HG03064 (cell line): ENCODE results near the gene CDC42SE2.
A peak's percentile ranks its signal among the peaks of the same experiment; 100 is the strongest.
"Not testable (repeated sequence)": the region's sequence is repeated elsewhere in the genome, so short reads cannot be mapped to it uniquely, and the experiment has no call there.

Source experiments
- ATAC-seq: cut with Tn5 transposase; IDR thresholded peaks from one replicate; pipeline ENCODE4 v1.9.1; 2021; ENCODE audit warnings: low read depth; ENCODE audit not compliant: unreplicated experiment

Gene CDC42SE2

DNA sequence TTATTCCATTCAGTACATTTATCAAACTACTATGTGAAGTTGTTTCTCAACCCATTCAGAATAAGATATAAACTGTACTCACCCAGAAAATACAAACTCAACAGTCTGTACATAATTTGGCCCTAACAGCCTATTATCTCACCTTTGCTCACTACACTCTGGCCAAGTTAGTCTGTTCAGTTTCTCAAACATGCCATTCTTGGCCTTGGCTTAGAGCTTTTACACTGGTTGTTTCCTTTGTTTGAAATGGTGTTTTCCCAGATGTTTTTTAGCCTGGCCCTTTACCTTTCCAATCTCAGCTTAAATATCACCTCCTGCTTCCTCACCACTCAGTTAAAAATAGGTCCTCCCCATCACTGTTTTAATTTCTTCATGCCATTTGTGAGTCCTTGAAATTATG, 13.6 kb downstream of the CDC42SE2 start:
- ATAC-seq: no peak

DNA sequence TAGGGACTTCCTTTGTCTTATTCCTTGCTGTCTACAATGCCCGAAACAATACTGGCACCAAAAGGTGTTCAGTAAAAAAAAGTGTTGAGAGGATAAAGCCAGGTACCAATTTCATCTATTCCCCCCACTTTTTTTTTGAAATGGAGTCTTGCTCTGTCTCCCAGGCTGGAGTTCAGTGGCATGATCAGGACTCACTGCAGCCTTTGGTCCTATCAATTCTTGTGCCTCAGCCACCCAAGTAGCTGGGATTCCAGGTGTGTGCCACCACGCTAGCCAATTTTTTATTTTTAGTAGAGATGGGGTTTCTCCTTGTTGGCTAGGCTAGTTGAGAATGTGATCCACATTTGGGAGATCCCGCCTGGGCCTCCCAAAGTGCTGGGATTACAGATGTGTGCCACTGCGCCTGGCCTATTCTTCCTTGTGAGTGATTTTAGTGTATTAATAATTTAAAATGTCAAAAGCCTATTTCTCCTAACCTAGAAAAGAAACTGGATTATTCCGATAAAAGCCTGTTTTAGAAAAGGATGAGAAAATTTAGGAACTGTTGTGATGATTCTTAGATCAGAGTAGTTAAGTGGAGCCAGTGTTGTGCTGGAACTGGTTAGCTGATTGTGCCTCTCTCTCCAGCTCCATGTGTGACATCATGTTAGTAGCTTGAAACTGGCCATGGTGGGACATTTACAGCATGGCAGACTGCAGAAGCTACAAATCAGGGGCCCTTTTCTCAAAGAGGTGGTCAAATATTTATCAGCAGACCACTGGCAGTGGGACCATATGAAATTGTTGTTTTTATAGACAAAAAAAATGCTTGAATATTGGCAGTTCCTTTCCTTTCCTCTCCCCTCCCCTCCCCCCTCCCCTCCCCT, 14.3 kb downstream of the CDC42SE2 start:
- no peak for ATAC-seq

DNA sequence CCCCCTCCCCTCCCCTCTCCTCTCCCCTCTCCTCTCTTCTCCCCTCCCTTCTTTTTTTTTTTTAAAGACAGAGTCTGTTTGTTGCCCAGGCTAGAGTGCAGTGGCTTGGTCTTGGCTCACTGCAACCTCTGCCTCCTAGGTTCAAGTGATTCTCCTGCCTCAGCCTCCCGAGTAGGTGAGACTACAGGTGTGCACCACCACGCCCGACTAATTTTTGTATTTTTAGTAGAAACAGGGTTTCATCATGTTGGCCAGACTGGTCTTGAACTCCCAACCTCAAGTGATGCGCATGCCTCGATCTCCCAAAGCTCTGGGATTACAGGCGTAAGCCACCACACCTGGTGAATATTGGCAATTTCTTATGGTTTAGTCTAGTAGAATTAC, 14.9 kb downstream of the CDC42SE2 start:
- not testable (repeated sequence) for ATAC-seq

DNA sequence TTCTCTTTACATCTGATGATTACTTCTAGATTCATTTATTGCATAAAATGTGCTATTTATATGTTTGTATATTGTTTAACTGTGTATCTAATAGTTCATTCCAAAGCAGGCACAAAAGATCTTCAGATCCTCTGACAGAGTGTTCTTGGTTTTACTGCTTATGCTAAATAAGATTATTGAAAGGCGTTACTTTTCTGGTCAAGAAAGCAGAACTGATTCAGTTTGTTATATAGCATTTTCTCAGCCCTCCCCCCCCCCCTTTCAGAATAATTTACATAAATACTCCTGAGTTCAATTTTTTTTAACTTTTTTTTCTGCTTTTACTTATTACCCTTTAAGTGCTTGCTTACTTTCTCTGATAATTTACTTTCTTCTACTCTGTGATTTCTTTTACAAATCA, 15.4 kb downstream of the CDC42SE2 start:
- ATAC-seq: no peak

DNA sequence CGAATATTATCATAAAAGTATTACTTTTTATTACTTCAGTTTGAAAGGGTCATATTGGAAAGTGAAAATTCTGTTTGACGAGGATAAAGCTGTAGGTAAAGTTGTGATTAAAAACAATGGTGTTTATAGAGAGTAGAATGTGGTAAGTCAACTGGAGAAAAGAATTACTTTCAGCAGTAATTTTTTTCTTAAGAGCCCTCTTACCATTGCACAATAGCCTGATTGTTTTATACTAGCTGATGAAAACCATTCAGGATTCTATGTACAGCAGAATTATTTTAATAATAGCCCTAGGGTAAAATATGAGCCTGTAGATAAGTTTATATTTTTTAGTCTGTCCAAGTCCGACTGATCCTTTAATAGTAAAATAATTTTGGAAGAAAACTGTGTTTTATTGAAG, 16.6 kb downstream of the CDC42SE2 start:
- no peak for ATAC-seq

DNA sequence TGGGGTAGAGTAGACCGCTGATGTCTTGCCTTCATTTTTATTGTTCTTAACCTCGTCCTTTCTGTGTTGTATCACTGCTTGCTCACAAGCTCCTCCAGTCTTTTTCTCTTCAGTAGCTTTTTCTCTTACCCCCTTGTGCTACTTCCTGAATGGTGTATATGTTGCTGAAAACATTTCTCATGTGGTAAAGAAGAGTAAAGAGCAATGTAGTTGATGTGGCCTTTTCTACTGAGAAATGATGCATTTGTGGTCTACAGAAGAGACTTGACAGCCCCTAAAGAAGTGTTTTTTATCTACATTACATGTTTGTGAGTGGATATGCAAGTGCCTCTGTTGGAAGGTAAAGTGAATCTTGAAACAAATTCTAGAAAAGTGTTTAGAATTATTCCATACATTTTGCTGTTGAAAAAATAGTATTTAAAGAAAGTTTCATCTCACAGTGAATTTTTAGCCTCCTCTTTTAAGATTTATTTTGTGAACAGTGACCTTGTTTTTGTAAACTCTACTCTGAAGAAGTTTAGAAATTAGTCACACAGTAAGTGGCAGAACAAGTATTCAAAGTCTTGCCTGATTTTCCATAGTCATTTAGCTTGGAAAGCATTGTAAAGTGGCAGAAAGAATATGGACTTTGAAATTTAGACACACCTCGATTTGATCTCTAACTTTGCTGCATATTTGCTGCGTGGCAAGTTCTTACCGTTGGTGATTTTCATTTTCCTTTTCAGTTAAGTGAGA, 17.4 kb downstream of the CDC42SE2 start:
- peak; percentile 49 for ATAC-seq

DNA sequence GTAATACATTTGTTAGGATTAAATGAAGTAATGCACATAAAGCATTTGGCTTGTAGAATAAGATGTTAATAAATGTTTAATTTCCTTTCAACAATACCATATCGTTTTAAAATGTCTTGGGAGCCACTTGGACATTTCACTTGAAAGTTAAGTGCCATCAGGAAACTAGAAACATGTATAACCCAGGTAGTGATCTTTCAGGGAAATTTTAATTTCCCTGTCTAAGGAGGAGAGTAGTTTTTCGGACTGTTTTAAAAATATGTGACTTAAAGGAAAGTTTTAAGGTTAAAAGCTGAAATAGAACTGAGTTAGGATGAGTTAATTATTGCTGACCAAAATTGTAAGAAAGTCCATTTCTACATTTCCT, 18.0 kb downstream of the CDC42SE2 start:
- no peak for ATAC-seq

DNA sequence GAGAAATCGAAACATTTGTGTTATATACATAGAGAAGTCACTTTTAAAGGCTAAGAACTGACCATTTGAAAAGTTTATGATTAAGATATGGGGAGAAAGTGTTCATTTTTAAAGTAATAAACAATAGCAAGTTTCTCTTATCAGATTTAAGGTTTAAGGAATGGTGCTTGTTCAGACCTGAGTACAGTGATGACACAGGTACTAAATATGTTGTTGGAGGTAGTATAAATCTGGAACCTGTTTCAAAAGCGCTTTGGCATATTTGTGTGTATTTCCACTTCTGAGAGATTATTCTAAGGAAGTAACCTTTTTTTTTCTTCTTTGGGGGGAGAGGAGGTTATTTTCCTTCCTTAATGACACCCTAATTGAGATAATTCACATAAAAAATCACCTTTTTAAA, 18.4 kb downstream of the CDC42SE2 start:
- ATAC-seq: no peak

DNA sequence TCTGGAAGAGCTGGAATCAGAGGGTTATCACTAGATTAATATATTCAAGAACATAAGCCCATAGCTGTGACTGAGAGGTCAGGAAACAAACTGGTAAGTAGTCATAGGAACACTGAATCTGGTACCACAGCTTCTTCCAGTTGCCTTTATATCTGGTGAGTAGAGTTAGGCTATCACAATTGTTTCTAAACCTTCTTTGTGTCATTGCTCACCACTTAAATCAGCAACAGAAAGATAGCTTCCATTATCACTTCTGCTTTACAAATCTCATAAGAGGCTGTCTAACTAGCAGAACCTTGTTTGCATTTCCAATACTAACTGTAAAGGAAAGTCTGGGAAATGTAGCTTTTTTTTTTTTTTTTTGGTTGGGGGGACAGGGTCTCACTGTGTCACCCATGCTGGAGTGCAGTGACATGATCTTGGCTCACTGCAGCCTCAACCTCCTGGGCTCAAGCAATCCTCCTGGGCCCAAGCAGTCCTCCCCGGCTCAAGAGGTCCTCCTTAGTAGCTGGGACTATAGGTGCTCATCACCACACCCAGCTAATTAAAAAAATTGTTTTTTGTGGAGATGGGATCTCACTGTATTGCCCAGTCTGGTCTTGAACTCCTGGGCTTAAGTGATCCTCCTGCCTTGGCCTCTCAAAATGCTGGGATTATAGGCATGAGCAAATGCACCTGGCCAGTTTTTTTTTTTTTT, 22.0 kb downstream of the CDC42SE2 start:
- no peak for ATAC-seq

DNA sequence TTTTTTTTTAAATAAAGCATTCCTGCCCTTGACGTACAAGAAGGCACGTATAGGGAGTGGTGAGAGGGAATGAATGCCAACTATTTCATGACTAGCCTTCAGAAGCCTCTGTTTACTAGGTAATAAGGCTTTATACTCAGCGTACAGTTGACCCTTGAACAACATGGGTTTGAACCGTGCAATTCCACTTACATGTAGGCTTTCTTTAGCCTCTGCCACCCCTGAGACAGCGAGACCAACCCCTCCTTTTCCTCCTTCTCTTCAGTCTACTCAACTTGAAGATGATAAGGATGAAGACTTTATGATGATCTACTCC, 22.5 kb downstream of the CDC42SE2 start:
- ATAC-seq: no peak

DNA sequence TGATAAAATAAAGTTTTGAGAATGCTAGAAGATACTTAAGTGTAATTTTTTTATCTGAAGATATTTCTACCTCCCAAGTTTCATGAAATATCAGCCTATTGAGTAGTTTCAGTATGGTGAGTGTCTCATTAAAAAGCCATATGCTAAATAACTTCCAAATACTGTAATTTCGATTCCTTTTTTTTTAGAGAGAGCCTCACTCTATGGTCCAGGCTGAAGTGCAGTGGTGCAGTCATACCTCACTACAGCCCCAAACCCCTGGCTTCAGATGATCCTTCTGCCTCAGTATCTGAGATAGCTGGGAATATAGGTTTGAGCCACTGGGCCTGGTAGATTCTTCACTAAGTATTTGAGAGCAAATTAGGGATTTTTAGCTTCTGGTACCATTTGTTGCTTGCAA, 24.5 kb downstream of the CDC42SE2 start:
- no peak for ATAC-seq

DNA sequence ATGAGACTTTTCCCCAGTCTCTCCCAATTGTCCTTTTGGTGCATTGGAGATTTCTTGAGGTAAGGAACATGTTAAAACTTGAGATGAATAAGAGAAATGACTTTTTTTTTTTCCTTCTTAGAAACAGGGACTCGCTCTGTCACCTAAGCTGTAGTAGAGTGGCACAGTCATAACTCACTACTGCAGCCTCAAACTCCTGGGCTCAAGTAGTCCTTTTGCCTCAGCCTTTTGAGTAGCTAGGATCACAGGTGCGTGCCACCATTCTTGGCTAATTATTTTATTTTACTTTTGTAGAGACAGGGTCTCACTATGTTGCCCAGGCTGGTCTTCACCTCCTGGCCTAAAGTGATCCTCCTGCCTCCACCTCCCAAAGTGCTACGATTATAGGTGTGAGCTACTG, 25.9 kb downstream of the CDC42SE2 start:
- peak; percentile 40 for ATAC-seq

DNA sequence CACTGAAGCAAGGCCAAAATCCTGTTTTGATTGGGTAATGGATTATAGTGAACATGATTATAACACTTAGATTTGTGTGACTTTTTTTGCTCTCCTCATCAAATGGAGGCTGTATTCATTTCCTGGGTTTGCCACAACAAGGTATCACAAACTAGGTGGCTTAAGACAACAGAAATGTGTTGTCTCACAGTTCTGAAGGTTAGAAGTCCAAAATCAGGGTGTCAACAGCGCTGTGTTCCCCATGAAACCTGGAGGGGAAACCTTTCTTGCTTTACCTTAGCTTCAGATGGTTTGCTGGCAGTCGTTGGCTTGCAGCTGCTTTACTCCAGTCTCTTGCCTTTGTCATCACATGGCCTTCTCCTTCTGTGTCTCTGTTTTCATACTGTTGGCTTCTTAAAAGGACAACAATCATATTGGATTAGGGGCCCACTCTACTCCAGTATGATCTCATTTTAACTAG, 32.4 kb downstream of the CDC42SE2 start:
- no peak for ATAC-seq

DNA sequence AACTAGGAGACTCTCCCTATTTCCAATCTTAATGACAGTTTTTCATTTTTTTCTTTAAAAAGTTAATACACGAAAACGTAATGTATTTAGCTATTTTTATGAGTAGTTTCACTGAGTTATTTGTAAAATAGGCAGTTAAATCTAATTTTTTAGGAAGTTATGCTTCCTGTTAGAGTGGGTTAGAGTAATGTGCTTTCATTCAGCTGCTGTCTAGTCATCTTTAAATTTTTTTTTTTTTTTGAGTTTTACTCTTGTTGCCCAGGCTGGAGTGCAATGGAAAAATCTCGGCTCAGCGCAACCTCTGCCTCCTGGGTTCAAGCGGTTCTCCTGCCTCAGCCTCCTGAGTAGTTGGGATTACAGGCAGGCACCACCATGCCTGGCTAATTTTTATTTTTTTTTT, 34.0 kb downstream of the CDC42SE2 start:
- ATAC-seq: no peak

DNA sequence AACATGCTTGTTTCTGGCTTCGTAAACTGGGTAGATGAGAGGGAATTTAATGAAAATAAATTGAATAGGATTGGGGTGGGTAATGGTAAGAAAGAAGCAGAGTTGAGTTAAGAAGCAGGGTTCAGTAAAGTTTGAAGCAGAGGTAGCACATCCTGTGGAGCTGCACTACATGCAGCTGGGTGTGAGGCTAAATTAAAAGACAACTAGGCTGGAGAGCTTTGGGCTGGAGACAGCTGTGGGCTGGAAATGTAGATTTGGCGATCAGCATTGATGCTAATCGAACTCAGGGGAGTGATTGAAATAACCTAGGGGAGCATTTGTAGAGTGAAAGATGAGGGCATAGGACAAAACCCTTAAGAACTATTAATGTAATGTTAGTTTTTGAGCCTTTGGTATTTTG, 35.6 kb downstream of the CDC42SE2 start:
- no peak for ATAC-seq

DNA sequence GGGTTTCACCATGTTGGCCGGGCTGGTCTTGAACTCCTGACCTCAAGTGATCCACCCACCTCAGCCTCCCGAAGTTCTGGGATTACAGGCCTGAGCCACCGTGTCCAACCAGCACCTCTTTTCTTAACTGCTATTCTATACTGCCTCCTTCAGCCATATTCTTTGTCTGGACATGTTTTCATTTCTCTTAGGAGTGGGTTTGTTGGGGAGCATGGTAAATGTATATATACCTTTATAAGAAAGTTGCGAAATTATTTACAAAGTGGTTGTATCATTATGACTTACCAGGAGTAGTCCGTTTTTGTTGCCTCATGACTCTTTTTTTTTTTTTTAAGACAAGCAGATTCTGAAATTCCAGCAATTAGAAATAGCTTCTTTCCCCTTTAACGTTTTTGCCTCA, 38.7 kb downstream of the CDC42SE2 start:
- ATAC-seq: no peak

DNA sequence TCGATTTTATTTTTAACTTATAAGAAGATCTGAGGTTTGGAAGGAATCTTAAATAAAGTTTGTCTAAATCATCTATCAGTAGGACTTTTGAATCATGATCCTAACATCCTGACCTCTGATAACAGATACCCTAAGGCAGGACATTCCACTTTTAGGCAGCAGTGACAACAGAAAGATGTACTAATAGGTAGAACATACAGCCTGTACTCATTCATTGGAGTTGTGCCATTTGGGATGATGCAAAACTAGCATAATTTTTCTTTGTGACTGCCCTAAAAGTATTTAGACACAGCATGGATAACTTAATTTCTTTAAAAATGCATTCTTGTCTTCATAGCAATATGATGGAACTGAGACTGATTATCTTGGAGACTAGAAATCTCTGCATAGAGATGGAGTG, 39.7 kb downstream of the CDC42SE2 start:
- no peak for ATAC-seq

DNA sequence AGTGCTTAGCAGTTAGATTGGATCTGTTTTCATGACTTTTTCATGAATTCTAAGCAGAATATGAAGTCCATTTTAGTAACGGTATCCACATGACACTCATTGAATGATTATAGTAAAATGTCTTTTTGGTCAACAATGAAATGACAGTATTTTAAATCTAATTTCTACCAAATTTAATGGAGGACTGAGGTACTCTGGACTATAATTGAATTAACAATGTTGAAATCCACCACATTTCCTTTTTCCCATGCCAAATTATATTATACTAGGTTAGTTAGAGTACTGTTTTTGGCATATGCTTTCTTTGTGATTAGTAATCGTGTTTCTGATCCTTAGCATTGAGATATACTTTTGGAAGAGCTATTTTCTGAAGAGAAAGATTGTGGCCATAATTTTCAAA, 40.6 kb downstream of the CDC42SE2 start:
- ATAC-seq: no peak

DNA sequence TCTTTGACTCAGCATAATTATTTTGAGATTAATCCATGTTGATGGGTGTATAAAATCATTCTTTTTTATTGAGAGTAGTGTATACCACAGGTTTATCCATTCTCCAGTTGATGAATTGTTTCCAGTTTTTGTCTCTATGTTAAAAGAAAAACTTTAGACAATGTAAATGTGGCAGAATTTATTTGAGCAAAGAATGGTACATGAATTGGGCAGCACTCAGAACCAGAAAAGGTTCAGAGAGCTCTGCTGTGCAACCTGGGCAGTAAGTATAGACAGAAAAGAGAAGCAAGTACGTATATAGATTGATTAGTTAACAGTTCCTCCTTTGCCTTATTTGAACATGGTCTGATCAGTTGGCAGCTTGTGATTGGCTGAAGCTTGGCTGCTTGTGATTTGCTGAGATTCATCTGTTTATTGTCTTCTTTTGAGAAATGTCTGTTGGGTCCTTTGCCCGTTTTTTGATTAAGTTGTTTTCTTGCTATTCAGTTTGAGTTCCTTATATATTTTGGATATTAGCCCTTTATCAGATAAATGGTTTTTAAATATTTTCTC, 41.4 kb downstream of the CDC42SE2 start:
- ATAC-seq: no peak

DNA sequence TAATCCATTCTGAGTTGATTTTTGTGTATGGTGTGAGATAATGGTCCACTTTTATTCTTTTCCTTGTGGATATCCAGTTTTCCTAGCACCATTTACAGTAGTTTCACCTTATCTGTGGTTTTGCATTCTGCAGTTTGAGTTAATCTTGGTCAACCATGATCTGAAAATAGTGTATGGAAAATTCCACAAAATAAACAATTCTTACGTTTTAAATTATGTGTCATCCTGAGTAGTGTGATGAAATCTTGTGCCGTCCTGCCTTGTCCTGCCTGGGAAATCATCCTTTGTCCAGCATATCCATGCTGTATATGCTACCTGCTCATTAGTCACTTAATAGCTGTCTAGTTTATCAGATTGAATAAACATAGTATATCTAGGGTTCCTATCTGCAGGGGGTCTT, 42.1 kb downstream of the CDC42SE2 start:
- ATAC-seq: no peak

DNA sequence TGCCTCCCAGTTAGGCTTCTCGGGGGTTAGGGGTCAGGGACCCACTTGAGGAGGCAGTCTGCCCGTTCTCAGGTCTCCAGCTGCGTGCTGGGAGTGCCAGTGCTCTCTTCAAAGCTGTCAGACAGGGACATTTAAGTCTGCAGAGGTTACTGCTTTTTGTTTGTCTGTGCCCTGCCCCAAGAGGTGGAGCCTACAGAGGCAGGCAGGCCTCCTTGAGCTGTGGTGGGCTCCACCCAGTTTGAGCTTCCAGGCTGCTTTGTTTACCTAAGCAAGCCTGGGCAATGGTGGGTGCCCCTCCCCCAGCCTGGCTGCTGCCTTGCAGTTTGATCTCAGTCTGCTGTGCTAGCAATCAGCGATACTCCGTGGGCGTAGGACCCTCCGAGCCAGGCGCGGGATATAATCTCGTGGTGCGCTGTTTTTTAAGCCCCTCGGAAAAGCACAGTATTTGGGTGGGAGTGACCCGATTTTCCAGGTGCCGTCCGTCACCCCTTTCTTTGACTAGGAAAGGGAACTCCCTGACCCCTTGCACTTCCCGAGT, 48.5 kb downstream of the CDC42SE2 start:
- not testable (repeated sequence) for ATAC-seq
